Fibroblast of lung (primary cell): ENCODE measurements around the gene SLC44A1. TPM values are rescaled to one million over a fixed set of nuclear protein-coding genes. Genes with fewer than 3 reads are reported as not detected.

ENCODE experiments used
- DNase-seq, 2 donors: peaks; one replicate each; pipeline versions ENCODE4 v3.0.0 to v3.0.0-alpha.2; 2010; ENCODE audit warnings: low read depth in 2 of 2
- H2AFZ ChIP-seq: 2 replicates; pipeline ENCODE4 v1.5.1; 2012; ENCODE audit warnings: low read length, control low read depth, inconsistent platforms
- H3K27ac ChIP-seq: 2 replicates; pipeline ENCODE4 v1.5.1; 2011; ENCODE audit warnings: low read length, control low read depth; ENCODE audit not compliant: insufficient read depth
- H3K27me3 ChIP-seq: 2 replicates; pipeline ENCODE4 v1.5.1; 2011; ENCODE audit warnings: mild to moderate bottlenecking, low read length; ENCODE audit not compliant: control insufficient read depth, insufficient read depth
- H3K36me3 ChIP-seq: 2 replicates; pipeline ENCODE4 v1.5.1; 2011; ENCODE audit warnings: low read length; ENCODE audit not compliant: control insufficient read depth, insufficient read depth
- H3K4me1 ChIP-seq: 2 replicates; pipeline ENCODE4 v1.5.1; 2011; ENCODE audit warnings: low read length; ENCODE audit not compliant: control insufficient read depth, insufficient read depth; ENCODE audit errors: extremely low read depth
- H3K4me2 ChIP-seq: 2 replicates; pipeline ENCODE4 v1.5.1; 2011; ENCODE audit warnings: low read length, control low read depth; ENCODE audit not compliant: insufficient read depth; ENCODE audit errors: extremely low read depth
- H3K4me3 ChIP-seq, 4 experiments: fragments of 200-600 bp in 1 of 4; sonication (generic) in 1 of 4; replicated peaks in 1 of 4; 2 replicates each; pipeline ENCODE4 v1.5.1; 2011 to 2016; ENCODE audit warnings: low read length in 4 of 4, low read depth in 3 of 4, mild to moderate bottlenecking in 3 of 4, control low read depth in 2 of 4, inconsistent platforms in 1 of 4, mixed read lengths in 1 of 4; ENCODE audit not compliant: insufficient read depth in 1 of 4; ENCODE audit errors: control extremely low read depth in 1 of 4
- H3K79me2 ChIP-seq: 2 replicates; pipeline ENCODE4 v1.5.1; 2012; ENCODE audit warnings: mild to moderate bottlenecking, low read length, inconsistent platforms; ENCODE audit not compliant: control insufficient read depth, insufficient read depth
- H3K9ac ChIP-seq: 2 replicates; pipeline ENCODE4 v1.5.1; 2011; ENCODE audit warnings: mild to moderate bottlenecking, low read length, control low read depth; ENCODE audit not compliant: insufficient read depth
- H3K9me3 ChIP-seq: 2 replicates; pipeline ENCODE4 v1.5.1; 2012; ENCODE audit warnings: low read depth, low read length; ENCODE audit not compliant: control insufficient read depth, insufficient read depth
- H4K20me1 ChIP-seq: 2 replicates; pipeline ENCODE4 v1.5.1; 2011; ENCODE audit warnings: low read length; ENCODE audit not compliant: control insufficient read depth, insufficient read depth; ENCODE audit errors: extremely low read depth
- CTCF ChIP-seq, 2 donors: IDR thresholded peaks in 1 of 2; conservative IDR thresholded peaks in 1 of 2; 1 replicate in 1 of 2; 2 replicates in 1 of 2; pipeline ENCODE4 v1.5.1; 2011 to 2012; ENCODE audit warnings: low read length in 2 of 2, control low read depth in 1 of 2, inconsistent platforms in 1 of 2, low read depth in 1 of 2, mild to moderate bottlenecking in 1 of 2
- EZH2 ChIP-seq: IDR thresholded peaks from 2 replicates; pipeline ENCODE4 v1.5.1; 2012; ENCODE audit warnings: low read length, control low read depth, mild to moderate bottlenecking; ENCODE audit errors: missing control alignments
- polyA plus RNA-seq, 2 donors: library from polyadenylated mRNA; depleted of rRNA in 1 of 2; stranded (reverse) in 1 of 2; unstranded in 1 of 2; fragments of >200 nt; gene quantifications; 2 replicates each; pipeline ENCODE4 v1.2.1, GENCODE V29; 2011 to 2012; ENCODE audit warnings: missing spikeins in 1 of 2
- total RNA-seq: library from RNA; depleted of rRNA; stranded (reverse); fragments of >200 nt; gene quantifications from 2 replicates; pipeline ENCODE4 v1.2.1, GENCODE V29; 2014

Gene SLC44A1
- total and polyA plus RNA-seq, 2 donors (not counting 1 experiment from before 2014, with no cell fraction given) = 35.9 to 54.2 TPM

DNA sequence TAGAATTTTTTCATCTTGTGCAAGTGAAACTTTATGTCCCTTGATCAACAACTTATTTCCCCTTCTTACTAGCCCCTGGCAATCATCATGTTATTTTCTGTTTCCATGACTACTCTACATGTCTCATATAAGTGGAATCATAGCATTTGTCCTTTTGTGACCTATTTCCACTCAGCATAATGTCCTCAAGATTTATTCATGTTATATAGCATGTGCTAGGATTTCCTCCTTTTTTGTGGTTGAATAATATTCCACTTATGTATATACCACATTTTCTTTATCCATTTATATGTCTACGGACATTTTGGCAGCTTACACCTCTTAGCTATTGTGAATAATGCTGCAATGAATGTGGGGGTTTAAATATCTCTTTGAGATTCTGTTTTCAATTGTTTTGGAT, 224.4 kb downstream of the SLC44A1 start:
- Histone ChIP-seq H3K4me1 (no peaks in the 10 kb centered on the region), H4K20me1 (peaks cover 2% of the 10 kb centered on the region), H2AFZ (no peak overlapping the region), H3K79me2 (peaks cover 2% of the 10 kb centered on the region), H3K9ac (no peak overlapping the region), H3K9me3 (no peaks in the 10 kb centered on the region), H3K36me3 (no peaks in the 10 kb centered on the region), H3K4me2 (no peak overlapping the region), H3K27me3 (no peaks in the 10 kb centered on the region), H3K4me3 (no peak overlapping the region), H3K27ac (no peak overlapping the region)
- DNase-seq = no peak
- TF ChIP-seq CTCF (conservative IDR thresholded peaks at IDR 0.05 in 1 of 2, IDR thresholded peaks at IDR 0.05 in 1 of 2; ENCODE audit: low read depth in 1 of 2, low read length in 2 of 2) (no peak), EZH2 (no peak)

- Histone ChIP-seq H3K4me2 (no peak overlapping the region), H3K36me3 (no peaks in the 10 kb centered on the region), H4K20me1 (no peaks in the 10 kb centered on the region), H3K27me3 (no peaks in the 10 kb centered on the region), H3K9ac (no peak overlapping the region), H3K27ac (no peak overlapping the region), H3K4me3 (no peak overlapping the region), H3K79me2 (peaks cover 2% of the 10 kb centered on the region), H3K9me3 (no peaks in the 10 kb centered on the region), H2AFZ (no peak overlapping the region), H3K4me1 (no peaks in the 10 kb centered on the region)
- no peak for TF ChIP-seq CTCF (conservative IDR thresholded peaks at IDR 0.05 in 1 of 2, IDR thresholded peaks at IDR 0.05 in 1 of 2; ENCODE audit: low read depth in 1 of 2, low read length in 2 of 2)
- TF ChIP-seq EZH2 = no peak
- DNase-seq = no peak
Observed at GRCh38 chr9:105473221-105473620, 228.8 kb downstream of the SLC44A1 start.

GRCh38 chr9:105475302-105475701, 230.9 kb downstream of the SLC44A1 start:
- no peak for TF ChIP-seq EZH2
- TF ChIP-seq CTCF (conservative IDR thresholded peaks at IDR 0.05 in 1 of 2, IDR thresholded peaks at IDR 0.05 in 1 of 2; ENCODE audit: low read depth in 1 of 2, low read length in 2 of 2) = peak; percentile 51 to 58
- H2AFZ ChIP-seq = no peak overlapping the region
- no peaks in the 10 kb centered on the region for H3K79me2 ChIP-seq
- no peak overlapping the region for H3K27ac ChIP-seq
- no peak overlapping the region for H3K4me3 ChIP-seq
- no peaks in the 10 kb centered on the region for H4K20me1 ChIP-seq
- no peaks in the 10 kb centered on the region for H3K36me3 ChIP-seq
- H3K9ac ChIP-seq = no peak overlapping the region
- no peaks in the 10 kb centered on the region for H3K4me1 ChIP-seq
- peak; percentile 47 to 70 for DNase-seq
- H3K4me2 ChIP-seq = no peak overlapping the region
- no peaks in the 10 kb centered on the region for H3K9me3 ChIP-seq
- no peaks in the 10 kb centered on the region for H3K27me3 ChIP-seq
